SKM-1 (cell line): ENCODE data around the gene LST1.

Experiments used
- DNase-seq: peaks from one replicate; lab custom pipeline; 2025; ENCODE audit not compliant: unreplicated experiment; lab: John Stamatoyannopoulos, UW

The LST1 gene

GRCh38 chr6:31619805-31620585 is 33.9 kb downstream of the LST1 start:
- peak; percentile 98 for DNase-seq

DNA sequence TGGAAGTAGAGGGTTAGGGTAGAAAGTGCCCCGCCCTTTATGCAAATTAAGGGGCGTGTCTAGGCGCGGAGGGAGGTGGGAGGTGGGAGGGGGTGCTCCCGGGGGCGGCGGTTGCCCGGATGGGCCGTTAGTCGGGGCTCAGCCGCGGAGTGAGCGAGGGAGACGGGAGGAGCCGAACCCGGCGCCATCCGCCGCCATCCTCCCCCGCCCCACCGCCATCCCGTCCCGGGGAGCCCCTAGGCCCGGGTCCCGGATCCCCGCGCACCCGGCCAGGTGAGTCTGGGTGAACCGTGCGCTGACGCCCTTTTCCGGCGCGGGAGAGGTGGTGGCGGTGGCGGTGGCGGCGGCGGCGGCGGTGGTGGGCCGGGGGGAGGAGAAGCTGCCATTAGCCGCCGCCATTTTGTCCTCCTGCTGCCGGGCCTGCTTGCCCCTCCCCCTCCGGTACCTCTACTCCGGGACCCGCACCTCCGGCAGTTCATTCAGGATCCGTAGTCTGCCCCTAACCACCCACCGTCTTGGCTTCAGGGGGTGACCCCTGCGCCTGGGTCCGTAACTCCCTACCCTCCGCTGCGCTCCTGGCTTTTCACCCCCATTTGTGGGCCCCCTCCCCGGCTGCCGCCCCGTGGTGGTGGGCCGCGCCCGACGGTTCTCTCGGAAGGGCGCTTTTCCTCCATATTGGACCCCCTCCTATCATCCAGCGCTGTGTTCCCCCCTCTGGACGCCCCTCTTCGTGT is 34.7 kb downstream of the LST1 start, which contains the start of gene PRRC2A:
Gene PRRC2A (plus strand): TSS at position 130 of the 734 bp plus-strand sequence. CDS start 2,075 bp downstream, outside the sequence.
- DNase-seq = peak; percentile 39

DNA sequence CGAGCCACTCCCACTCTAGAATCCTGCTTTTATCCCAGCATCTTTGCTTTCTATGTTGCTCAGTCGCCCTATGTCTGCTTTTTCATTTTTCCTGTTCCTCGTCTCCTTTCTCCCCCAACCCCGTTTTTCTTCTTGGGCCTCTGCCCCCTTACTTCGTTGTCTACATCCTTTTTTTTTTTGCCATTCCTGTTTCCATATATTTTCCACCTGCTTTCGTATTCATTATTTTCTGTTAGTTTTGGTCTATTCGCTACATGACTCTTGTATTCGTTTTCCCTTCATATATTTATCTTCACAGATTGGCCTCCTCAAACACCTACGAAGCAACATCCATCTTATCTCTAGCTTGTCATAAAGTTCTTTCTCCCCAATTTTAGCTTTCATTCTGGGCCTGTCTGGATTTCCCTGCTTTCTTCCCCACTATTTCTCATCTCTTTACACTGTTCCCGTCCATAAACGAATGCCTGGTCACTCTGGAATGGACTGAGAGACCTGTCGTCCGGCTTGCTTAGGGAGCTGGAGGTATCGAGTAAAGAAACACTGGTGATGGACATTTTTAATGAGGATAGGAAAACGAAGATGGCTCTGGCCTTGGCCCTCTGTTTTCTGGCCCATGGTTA is 35.4 kb downstream of the LST1 start:
- no peak for DNase-seq

GRCh38 chr6:31621991-31622390 is 35.9 kb downstream of the LST1 start:
- DNase-seq = no peak

DNA sequence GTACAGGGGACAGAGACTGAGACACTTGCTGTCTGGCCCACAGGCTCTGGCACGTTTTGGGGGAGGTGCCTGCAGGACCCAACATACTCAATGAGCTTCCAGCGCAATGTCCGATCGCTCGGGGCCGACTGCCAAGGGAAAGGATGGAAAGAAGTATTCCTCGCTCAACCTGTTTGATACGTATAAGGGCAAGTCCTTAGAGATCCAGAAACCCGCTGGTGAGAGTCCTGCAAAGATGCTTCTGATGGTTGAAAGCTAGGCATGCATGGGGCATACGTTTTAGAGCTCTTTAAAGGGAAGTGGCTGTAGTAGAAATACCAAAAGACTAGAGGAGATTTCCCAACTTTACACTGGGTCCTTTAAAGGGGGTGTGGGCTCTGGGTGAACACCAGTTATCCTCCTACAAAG is 36.6 kb downstream of the LST1 start:
- peak; percentile 43 for DNase-seq

DNA sequence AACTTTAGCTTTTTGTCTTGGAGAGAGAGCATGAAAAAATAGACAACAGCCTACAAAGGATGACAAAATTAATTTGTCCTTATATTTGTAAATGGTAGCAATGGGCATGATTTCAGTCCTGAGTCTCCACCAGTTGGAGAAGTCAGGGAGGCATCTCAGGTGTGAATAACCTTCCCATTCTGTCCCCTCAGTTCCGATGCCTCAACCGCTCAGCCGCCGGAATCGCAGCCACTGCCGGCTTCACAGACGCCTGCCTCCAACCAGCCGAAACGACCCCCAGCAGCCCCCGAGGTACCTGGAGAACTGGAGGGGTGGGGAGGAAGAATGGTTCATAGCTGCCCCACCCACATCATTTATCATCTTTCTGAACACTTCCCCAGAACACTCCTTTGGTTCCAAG is 38.0 kb downstream of the LST1 start:
- DNase-seq = no peak

DNA sequence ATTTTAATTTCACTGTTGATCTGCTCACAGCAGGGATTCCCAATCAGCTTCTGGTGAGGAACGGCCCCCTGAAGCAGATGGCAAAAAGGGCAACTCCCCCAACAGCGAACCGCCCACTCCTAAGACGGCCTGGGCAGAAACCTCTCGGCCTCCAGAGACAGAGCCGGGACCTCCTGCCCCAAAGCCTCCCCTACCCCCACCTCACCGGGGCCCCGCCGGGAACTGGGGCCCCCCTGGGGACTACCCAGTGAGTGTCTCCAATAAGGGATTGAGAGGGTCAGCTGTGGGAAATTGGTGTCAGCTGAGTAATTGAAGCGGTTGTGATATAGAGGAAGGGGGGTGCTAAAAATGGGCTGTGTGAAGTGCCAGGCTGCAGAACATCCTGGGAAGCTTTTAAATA is 40.9 kb downstream of the LST1 start:
- no peak for DNase-seq

- DNase-seq = no peak
Measured at GRCh38 chr6:31627690-31628287, 41.7 kb downstream of the LST1 start.

- DNase-seq = no peak
Measured at GRCh38 chr6:31629014-31629413, 42.9 kb downstream of the LST1 start.

- no peak for DNase-seq
Measured at GRCh38 chr6:31630177-31630934, 44.3 kb downstream of the LST1 start.

DNA sequence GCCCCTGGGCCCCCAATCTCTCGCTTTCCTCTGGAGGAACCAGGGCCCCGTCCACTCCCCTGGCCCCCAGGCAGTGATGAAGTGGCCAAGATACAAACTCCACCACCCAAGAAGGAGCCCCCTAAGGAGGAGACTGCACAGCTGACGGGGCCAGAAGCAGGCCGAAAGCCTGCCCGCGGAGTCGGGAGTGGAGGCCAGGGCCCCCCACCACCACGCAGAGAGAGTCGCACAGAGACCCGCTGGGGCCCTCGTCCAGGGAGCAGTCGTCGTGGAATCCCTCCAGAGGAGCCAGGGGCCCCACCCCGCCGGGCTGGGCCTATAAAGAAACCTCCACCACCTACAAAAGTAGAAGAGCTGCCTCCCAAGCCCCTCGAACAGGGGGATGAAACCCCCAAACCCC is 45.1 kb downstream of the LST1 start:
- DNase-seq = no peak

GRCh38 chr6:31631681-31632278 is 45.7 kb downstream of the LST1 start:
- no peak for DNase-seq

DNA sequence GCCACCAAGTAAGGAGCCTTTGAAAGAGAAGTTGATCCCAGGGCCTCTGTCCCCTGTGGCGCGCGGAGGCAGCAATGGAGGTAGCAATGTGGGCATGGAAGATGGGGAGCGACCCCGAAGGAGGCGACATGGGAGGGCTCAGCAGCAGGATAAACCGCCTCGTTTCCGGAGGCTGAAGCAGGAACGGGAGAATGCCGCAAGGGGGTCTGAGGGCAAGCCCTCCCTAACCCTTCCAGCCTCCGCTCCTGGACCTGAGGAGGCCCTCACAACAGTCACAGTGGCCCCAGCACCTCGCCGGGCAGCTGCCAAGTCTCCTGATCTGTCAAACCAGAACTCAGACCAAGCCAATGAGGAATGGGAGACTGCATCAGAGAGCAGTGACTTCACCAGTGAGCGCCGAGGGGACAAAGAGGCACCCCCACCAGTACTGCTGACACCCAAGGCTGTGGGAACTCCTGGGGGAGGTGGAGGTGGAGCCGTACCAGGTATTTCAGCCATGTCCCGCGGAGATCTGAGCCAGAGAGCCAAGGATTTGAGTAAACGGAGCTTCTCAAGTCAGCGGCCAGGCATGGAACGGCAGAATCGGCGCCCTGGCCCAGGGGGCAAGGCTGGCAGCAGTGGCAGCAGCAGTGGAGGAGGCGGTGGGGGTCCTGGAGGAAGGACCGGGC is 46.3 kb downstream of the LST1 start:
- no peak for DNase-seq

- no peak for DNase-seq
Measured at GRCh38 chr6:31633447-31633846, 47.4 kb downstream of the LST1 start.

GRCh38 chr6:31634131-31634530 is 48.1 kb downstream of the LST1 start:
- DNase-seq = no peak

DNA sequence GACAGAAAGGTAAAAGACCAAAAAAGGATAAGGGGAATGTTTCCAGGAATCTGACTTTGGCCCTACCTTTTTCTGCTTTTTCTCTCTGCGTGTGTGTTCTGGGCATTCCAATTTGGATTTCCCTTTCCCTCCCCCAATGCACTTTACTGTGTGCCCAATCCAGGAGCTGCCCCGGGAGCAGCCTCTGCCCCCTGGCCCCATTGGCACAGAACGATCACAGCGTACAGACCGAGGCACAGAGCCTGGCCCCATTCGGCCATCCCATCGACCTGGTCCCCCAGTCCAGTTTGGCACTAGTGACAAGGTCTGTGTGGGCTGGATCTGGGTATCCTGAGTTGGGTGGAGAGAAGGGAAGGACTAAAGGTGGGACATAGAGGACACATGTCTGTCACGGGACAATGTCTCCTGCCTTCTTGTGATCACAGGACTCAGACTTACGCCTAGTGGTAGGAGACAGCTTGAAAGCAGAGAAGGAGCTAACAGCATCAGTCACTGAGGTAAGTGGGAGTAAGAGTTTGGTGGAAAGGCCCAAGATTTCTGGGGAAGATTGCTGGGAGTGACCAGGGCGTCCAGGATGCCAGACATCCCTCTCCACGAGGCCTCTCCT is 49.0 kb downstream of the LST1 start:
- no peak for DNase-seq

DNA sequence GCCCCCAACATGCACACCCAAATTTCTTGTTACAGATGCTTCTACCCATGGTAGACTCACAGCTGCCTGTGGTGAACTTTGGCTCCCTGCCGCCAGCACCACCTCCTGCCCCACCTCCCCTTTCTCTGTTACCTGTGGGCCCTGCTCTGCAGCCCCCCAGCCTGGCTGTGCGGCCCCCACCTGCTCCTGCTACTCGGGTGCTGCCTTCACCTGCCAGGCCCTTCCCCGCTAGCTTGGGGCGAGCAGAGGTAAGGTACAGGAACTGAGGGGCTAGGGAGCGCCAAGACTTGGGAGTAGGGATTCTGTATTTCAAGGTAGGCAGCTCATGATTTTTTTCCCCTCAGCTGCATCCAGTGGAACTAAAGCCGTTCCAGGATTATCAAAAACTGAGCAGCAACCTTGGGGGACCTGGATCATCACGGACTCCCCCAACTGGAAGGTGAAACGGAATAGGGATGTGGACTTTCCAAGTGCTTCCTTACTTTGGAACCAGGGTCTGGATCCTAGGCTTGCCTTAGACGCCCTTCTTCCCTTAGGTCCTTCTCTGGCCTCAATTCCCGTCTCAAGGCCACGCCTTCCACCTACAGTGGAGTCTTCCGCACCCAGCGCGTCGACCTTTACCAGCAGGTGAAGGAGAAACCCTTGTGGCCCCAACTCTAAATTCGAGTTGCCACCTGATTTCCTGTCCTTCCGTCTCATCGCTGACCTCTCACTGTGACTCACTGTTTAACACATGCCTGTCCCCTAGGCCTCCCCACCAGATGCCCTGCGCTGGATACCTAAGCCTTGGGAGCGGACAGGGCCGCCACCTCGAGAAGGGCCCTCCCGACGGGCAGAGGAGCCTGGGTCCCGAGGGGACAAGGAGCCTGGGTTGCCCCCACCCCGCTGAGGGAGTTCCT is 50.9 kb downstream of the LST1 start:
- no peak for DNase-seq
